ENCODE results near the gene NAXD.

Gene NAXD

GRCh38 chr13:110634558-110634957 is 19.2 kb downstream of the NAXD start:
- Histone ChIP-seq H3K9me3 (ENCODE audit: control insufficient read depth, low read length) (no peaks in the 10 kb centered on the region), H3K4me3 (ENCODE audit: low read length) (no peak overlapping the region), H3K36me3 (ENCODE audit: control insufficient read depth, insufficient read depth, low read length) (peaks cover 21% of the 10 kb centered on the region), H3K27me3 (ENCODE audit: control insufficient read depth, insufficient read depth, low read length) (no peaks in the 10 kb centered on the region), H3K9ac (ENCODE audit: low read length) (no peak overlapping the region), H3K4me1 (ENCODE audit: control insufficient read depth, insufficient read depth, low read length) (no peaks in the 10 kb centered on the region)

- Histone ChIP-seq H3K9me3 (ENCODE audit: control insufficient read depth, low read length) (no peaks in the 10 kb centered on the region), H3K9ac (ENCODE audit: low read length) (no peak overlapping the region), H3K36me3 (ENCODE audit: control insufficient read depth, insufficient read depth, low read length) (peaks cover 21% of the 10 kb centered on the region), H3K27me3 (ENCODE audit: control insufficient read depth, insufficient read depth, low read length) (no peaks in the 10 kb centered on the region), H3K4me1 (ENCODE audit: control insufficient read depth, insufficient read depth, low read length) (no peaks in the 10 kb centered on the region), H3K4me3 (ENCODE audit: low read length) (no peak overlapping the region)
These were observed 20.2 kb downstream of the NAXD start for GRCh38 chr13:110635405-110636002.

DNA sequence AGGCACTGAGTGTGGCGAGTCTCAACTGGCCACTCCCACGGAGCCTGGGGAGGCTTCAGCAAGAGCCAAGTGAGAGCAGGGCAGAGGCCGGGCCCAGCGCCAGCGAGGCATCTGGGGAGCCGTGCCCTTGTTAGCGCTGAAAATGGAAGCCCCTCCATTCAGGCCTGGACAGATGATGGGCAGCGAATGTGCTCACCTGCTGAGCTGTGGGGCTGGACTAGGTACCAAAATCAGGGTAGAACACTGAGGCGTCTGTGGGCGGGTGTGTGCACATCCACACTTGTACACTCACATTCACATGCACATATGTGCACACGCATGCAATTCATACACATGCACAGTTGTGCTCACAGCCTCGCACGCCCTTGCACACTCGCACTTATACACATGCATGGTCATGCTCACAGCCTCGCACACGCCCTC is 20.7 kb downstream of the NAXD start:
- no peaks in the 10 kb centered on the region for H3K4me1 ChIP-seq (ENCODE audit: control insufficient read depth, insufficient read depth, low read length)
- no peaks in the 10 kb centered on the region for H3K27me3 ChIP-seq (ENCODE audit: control insufficient read depth, insufficient read depth, low read length)
- no peaks in the 10 kb centered on the region for H3K9me3 ChIP-seq (ENCODE audit: control insufficient read depth, low read length)
- no peak overlapping the region for H3K9ac ChIP-seq (ENCODE audit: low read length)
- peaks cover 21% of the 10 kb centered on the region for H3K36me3 ChIP-seq (ENCODE audit: control insufficient read depth, insufficient read depth, low read length)
- H3K4me3 ChIP-seq (ENCODE audit: low read length) = no peak overlapping the region

GRCh38 chr13:110636701-110637201 is 21.4 kb downstream of the NAXD start:
- Histone ChIP-seq H3K9ac (ENCODE audit: low read length) (no peak overlapping the region), H3K4me1 (ENCODE audit: control insufficient read depth, insufficient read depth, low read length) (no peaks in the 10 kb centered on the region), H3K27me3 (ENCODE audit: control insufficient read depth, insufficient read depth, low read length) (no peaks in the 10 kb centered on the region), H3K9me3 (ENCODE audit: control insufficient read depth, low read length) (no peaks in the 10 kb centered on the region), H3K4me3 (ENCODE audit: low read length) (no peak overlapping the region), H3K36me3 (ENCODE audit: control insufficient read depth, insufficient read depth, low read length) (peaks cover 21% of the 10 kb centered on the region)

- H3K36me3 ChIP-seq (ENCODE audit: control insufficient read depth, insufficient read depth, low read length) = peaks cover 21% of the 10 kb centered on the region
- H3K4me1 ChIP-seq (ENCODE audit: control insufficient read depth, insufficient read depth, low read length) = no peaks in the 10 kb centered on the region
- no peaks in the 10 kb centered on the region for H3K27me3 ChIP-seq (ENCODE audit: control insufficient read depth, insufficient read depth, low read length)
- H3K9me3 ChIP-seq (ENCODE audit: control insufficient read depth, low read length) = no peaks in the 10 kb centered on the region
- H3K4me3 ChIP-seq (ENCODE audit: low read length) = no peak overlapping the region
- H3K9ac ChIP-seq (ENCODE audit: low read length) = no peak overlapping the region
These were observed 21.9 kb downstream of the NAXD start for GRCh38 chr13:110637275-110637674.

DNA sequence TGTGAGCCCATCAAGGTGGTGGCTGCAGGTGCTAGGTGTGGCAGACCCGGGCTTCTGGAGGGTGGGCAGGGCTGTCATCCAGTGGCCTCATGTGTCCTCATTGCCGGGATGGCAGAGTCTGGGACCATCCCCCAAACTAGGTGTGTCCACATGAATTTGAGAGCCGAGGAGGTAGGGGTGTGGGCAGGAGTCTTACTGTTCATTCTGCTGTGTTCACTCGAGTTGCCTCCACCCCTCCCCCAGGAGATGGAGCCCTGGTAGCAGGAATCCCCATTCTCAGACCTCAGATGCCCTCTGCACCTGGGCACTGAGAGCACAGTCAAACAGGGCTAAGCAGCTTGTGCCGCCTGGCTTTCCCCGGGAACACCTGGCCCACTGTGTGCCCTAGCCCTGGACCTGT is 22.4 kb downstream of the NAXD start:
- Histone ChIP-seq H3K9ac (ENCODE audit: low read length) (no peak overlapping the region), H3K9me3 (ENCODE audit: control insufficient read depth, low read length) (no peaks in the 10 kb centered on the region), H3K36me3 (ENCODE audit: control insufficient read depth, insufficient read depth, low read length) (peaks cover 21% of the 10 kb centered on the region), H3K4me1 (ENCODE audit: control insufficient read depth, insufficient read depth, low read length) (no peaks in the 10 kb centered on the region), H3K4me3 (ENCODE audit: low read length) (no peak overlapping the region), H3K27me3 (ENCODE audit: control insufficient read depth, insufficient read depth, low read length) (no peaks in the 10 kb centered on the region)

GRCh38 chr13:110638257-110638656 is 22.9 kb downstream of the NAXD start:
- H3K36me3 ChIP-seq (ENCODE audit: control insufficient read depth, insufficient read depth, low read length) = peaks cover 21% of the 10 kb centered on the region
- no peaks in the 10 kb centered on the region for H3K9me3 ChIP-seq (ENCODE audit: control insufficient read depth, low read length)

GRCh38 chr13:110638814-110639806 is 23.8 kb downstream of the NAXD start:
- no peaks in the 10 kb centered on the region for H3K9me3 ChIP-seq (ENCODE audit: control insufficient read depth, low read length)
- no peak overlapping the region for H3K9ac ChIP-seq (ENCODE audit: low read length)
- H3K36me3 ChIP-seq (ENCODE audit: control insufficient read depth, insufficient read depth, low read length) = peaks cover 21% of the 10 kb centered on the region
- no peaks in the 10 kb centered on the region for H3K4me1 ChIP-seq (ENCODE audit: control insufficient read depth, insufficient read depth, low read length)
- no peak overlapping the region for H3K4me3 ChIP-seq (ENCODE audit: low read length)
- no peaks in the 10 kb centered on the region for H3K27me3 ChIP-seq (ENCODE audit: control insufficient read depth, insufficient read depth, low read length)

More at GRCh38 chr13:110638257-110638656, 22.9 kb downstream of the NAXD start:
- H3K4me1 ChIP-seq (ENCODE audit: control insufficient read depth, insufficient read depth, low read length) = no peaks in the 10 kb centered on the region
- no peak overlapping the region for H3K4me3 ChIP-seq (ENCODE audit: low read length)
- H3K27me3 ChIP-seq (ENCODE audit: control insufficient read depth, insufficient read depth, low read length) = no peaks in the 10 kb centered on the region
- H3K9ac ChIP-seq (ENCODE audit: low read length) = no peak overlapping the region

DNA sequence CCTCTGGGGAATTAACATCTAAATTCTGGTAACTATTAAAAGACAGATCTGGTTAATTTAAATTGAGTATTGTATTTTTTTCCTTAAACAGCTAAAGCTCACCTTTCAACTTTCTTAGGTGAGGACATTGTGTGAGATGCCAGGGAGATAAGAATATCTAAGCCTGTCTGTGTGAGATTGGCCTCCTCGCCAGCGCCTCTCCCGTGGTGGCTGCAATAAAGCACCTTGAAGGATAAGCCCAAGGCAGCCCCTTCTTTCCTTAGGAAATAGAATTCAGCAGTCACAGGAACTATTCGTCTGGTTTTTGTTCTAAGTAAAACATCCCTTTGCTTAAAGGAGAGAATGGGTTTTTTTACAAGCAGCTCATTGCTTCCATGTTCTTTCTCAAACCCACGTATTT is 24.6 kb downstream of the NAXD start:
- Histone ChIP-seq H3K9me3 (ENCODE audit: control insufficient read depth, low read length) (no peaks in the 10 kb centered on the region), H3K36me3 (ENCODE audit: control insufficient read depth, insufficient read depth, low read length) (peaks cover 21% of the 10 kb centered on the region), H3K4me3 (ENCODE audit: low read length) (no peak overlapping the region), H3K4me1 (ENCODE audit: control insufficient read depth, insufficient read depth, low read length) (peaks cover 5% of the 10 kb centered on the region), H3K9ac (ENCODE audit: low read length) (no peak overlapping the region), H3K27me3 (ENCODE audit: control insufficient read depth, insufficient read depth, low read length) (no peaks in the 10 kb centered on the region)

GRCh38 chr13:110640591-110641029 is 25.3 kb downstream of the NAXD start:
- H3K9me3 ChIP-seq (ENCODE audit: control insufficient read depth, low read length) = no peaks in the 10 kb centered on the region
- peaks cover 16% of the 10 kb centered on the region for H3K36me3 ChIP-seq (ENCODE audit: control insufficient read depth, insufficient read depth, low read length)
- no peak overlapping the region for H3K9ac ChIP-seq (ENCODE audit: low read length)
- H3K4me1 ChIP-seq (ENCODE audit: control insufficient read depth, insufficient read depth, low read length) = peaks cover 9% of the 10 kb centered on the region
- H3K27me3 ChIP-seq (ENCODE audit: control insufficient read depth, insufficient read depth, low read length) = no peaks in the 10 kb centered on the region
- no peak overlapping the region for H3K4me3 ChIP-seq (ENCODE audit: low read length)

DNA sequence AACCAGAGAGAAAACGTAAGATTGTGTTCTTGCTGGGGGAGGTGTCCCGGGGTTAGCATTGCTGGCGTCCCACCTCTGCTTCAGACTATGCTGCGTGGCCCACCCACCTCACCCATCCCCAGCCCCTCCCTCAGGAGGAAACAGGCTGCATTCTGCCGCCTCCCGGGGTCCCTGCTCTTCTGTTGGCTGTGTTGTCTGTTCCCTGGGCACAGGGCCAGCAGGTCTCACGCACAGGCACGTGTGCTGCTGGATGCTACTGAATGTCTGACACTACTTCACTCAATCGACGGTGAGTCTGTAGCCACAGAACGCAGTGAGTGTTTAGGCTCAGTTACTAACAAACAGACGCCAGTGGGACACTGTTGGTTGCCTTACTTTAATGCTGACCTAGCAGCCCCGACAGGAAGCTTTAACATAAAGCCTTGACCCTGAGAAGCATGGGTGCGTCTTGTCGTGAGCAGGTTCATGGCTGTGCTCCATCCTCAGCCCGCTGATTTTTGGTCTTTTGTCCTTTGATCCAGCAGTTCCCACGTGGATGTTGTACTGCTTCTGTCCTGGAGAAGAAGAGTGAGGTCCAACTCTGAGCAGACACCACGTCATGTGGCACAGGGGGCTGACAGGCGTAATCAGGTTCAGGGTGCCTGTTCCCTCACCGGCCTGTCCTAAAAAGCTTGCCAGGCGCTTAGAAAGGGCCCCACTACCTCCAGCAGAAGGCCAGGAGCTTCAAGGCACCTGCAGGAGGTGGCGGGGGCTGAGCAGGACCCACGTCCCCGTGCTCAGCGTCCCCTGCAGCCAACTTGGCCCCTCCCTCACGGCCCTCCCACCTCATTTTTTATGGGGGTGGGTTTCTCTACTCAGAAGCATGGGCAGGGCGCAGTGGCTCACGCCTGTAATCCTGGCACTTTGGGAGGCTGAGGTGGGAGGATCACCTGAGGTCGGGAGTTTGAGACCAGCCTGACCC is 26.0 kb downstream of the NAXD start:
- Histone ChIP-seq H3K27me3 (ENCODE audit: control insufficient read depth, insufficient read depth, low read length) (no peaks in the 10 kb centered on the region), H3K9me3 (ENCODE audit: control insufficient read depth, low read length) (no peaks in the 10 kb centered on the region), H3K4me3 (ENCODE audit: low read length) (no peak overlapping the region), H3K36me3 (ENCODE audit: control insufficient read depth, insufficient read depth, low read length) (peaks cover 12% of the 10 kb centered on the region), H3K9ac (ENCODE audit: low read length) (no peak overlapping the region), H3K4me1 (ENCODE audit: control insufficient read depth, insufficient read depth, low read length) (peaks cover 9% of the 10 kb centered on the region)
